ENCODE measurements around the gene ERGIC1.

ERGIC1 gene

DNA sequence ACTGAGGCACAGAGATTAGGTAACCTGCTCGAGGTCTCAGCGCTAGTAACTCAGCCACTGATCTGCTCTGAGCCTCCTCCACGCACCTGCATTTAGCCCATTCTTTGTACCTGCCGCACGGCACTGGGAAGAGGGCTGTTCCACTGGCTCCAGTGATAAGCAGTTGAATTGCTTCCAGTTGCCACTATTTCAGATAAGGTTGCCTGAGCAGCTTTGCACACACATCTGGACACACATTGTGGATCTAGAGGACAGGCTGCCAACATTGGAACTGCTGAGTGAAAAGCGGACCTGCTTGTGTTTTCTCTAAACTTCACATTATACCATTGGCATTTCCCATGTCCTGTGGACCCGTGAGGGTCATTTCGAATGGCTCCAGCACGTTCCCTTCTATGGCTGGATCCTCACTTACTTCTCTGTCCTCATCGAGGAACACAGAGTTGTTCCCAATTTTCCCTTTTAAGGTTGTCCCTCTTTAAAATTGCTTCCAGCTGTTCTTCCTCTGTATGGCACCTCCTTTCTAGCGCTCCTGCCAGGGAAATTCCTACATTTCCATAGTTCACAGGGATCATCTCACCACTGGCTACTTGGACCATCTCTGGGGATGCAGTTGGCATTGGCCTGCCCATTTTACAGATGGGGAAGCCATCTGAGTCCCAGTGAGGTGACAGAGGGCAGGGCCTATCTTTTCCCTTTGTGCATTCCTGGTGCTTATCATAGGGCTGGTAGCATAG is 79.2 kb downstream of the ERGIC1 start:
- no peaks in the 10 kb centered on the region for H3K9me3 ChIP-seq (ENCODE audit: control insufficient read depth, insufficient read depth, low read length)
- no peaks in the 10 kb centered on the region for H4K20me1 ChIP-seq (ENCODE audit: control insufficient read depth, insufficient read depth, low read depth, low read length)
- H3K27ac ChIP-seq (ENCODE audit: low read depth, low read length): no peak overlapping the region
- H3K4me2 ChIP-seq (ENCODE audit: low read length): no peak overlapping the region
- peaks cover 9% of the 10 kb centered on the region for H3K4me1 ChIP-seq (ENCODE audit: control insufficient read depth, low read length)
- H3K27me3 ChIP-seq (ENCODE audit: control insufficient read depth, low read length): no peaks in the 10 kb centered on the region
- H3K36me3 ChIP-seq (ENCODE audit: control insufficient read depth, low read length): peaks cover 14% of the 10 kb centered on the region; the same call in 1 of the 2 replicates
- H3K9me2 ChIP-seq (replicated peaks; ENCODE audit: control insufficient read depth, low read length): no peaks in the 10 kb centered on the region
- H3K79me2 ChIP-seq (ENCODE audit: control insufficient read depth, low read length): no peaks in the 10 kb centered on the region
- no peak overlapping the region for H3K4me3 ChIP-seq (ENCODE audit: low read length)
- TF ChIP-seq, protein P1, sequence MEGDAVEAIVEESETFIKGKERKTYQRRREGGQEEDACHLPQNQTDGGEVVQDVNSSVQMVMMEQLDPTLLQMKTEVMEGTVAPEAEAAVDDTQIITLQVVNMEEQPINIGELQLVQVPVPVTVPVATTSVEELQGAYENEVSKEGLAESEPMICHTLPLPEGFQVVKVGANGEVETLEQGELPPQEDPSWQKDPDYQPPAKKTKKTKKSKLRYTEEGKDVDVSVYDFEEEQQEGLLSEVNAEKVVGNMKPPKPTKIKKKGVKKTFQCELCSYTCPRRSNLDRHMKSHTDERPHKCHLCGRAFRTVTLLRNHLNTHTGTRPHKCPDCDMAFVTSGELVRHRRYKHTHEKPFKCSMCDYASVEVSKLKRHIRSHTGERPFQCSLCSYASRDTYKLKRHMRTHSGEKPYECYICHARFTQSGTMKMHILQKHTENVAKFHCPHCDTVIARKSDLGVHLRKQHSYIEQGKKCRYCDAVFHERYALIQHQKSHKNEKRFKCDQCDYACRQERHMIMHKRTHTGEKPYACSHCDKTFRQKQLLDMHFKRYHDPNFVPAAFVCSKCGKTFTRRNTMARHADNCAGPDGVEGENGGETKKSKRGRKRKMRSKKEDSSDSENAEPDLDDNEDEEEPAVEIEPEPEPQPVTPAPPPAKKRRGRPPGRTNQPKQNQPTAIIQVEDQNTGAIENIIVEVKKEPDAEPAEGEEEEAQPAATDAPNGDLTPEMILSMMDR (IDR thresholded peaks at IDR 0.05; ENCODE audit: low read depth, low read length, poor library complexity, severe bottlenecking): no peak
- TF ChIP-seq EZH2phosphoT487 (IDR thresholded peaks at IDR 0.05; ENCODE audit: borderline replicate concordance, low read length): no peak
- H3F3A ChIP-seq (ENCODE audit: control insufficient read depth, insufficient read depth): no peaks in the 10 kb centered on the region

DNA sequence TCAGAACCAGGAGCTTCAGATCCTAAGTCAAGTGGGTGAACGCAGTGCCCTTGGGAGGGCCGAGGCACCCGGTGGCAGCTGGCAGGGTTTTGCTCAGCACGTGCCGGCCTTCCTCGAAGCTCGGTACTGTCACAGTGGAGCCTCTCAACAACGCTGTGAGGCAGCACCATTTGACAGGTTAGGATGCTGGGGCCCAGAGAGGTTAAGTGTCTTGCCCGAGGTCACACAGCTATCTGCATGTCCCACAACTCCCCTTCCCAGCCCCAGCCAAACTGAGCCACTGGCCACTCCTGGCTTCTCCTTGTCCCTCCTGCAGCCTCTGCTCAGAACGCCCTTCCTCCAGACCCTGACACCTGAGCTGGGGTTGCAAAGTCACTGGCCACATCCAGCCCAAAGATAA is 81.5 kb downstream of the ERGIC1 start:
- Histone ChIP-seq H4K20me1 (ENCODE audit: control insufficient read depth, insufficient read depth, low read depth, low read length) (no peaks in the 10 kb centered on the region), H3K27me3 (ENCODE audit: control insufficient read depth, low read length) (no peaks in the 10 kb centered on the region), H3K79me2 (ENCODE audit: control insufficient read depth, low read length) (no peaks in the 10 kb centered on the region), H3K4me3 (ENCODE audit: low read length) (no peak overlapping the region), H3K9me3 (ENCODE audit: control insufficient read depth, insufficient read depth, low read length) (no peaks in the 10 kb centered on the region), H3K9me2 (replicated peaks; ENCODE audit: control insufficient read depth, low read length) (no peaks in the 10 kb centered on the region), H3K36me3 (ENCODE audit: control insufficient read depth, low read length) (peaks cover 14% of the 10 kb centered on the region; the same call in 1 of the 2 replicates), H3K4me1 (ENCODE audit: control insufficient read depth, low read length) (peaks cover 9% of the 10 kb centered on the region), H3K27ac (ENCODE audit: low read depth, low read length) (no peak overlapping the region), H3F3A (ENCODE audit: control insufficient read depth, insufficient read depth) (no peaks in the 10 kb centered on the region), H3K4me2 (ENCODE audit: low read length) (no peak overlapping the region)
- TF ChIP-seq, protein P1 (IDR thresholded peaks at IDR 0.05; ENCODE audit: low read depth, low read length, poor library complexity, severe bottlenecking): no peak
- TF ChIP-seq EZH2phosphoT487 (IDR thresholded peaks at IDR 0.05; ENCODE audit: borderline replicate concordance, low read length): no peak

GRCh38 chr5:172918421-172919371 is 84.6 kb downstream of the ERGIC1 start:
- Histone ChIP-seq H3K4me3 (ENCODE audit: low read length) (no peak overlapping the region), H3F3A (ENCODE audit: control insufficient read depth, insufficient read depth) (no peaks in the 10 kb centered on the region), H3K4me1 (ENCODE audit: control insufficient read depth, low read length) (no peaks in the 10 kb centered on the region), H3K79me2 (ENCODE audit: control insufficient read depth, low read length) (no peaks in the 10 kb centered on the region), H3K36me3 (ENCODE audit: control insufficient read depth, low read length) (peaks cover 8% of the 10 kb centered on the region; the same call in 1 of the 2 replicates), H3K27ac (ENCODE audit: low read depth, low read length) (no peak overlapping the region), H3K27me3 (ENCODE audit: control insufficient read depth, low read length) (no peaks in the 10 kb centered on the region), H4K20me1 (ENCODE audit: control insufficient read depth, insufficient read depth, low read depth, low read length) (no peaks in the 10 kb centered on the region), H3K9me2 (replicated peaks; ENCODE audit: control insufficient read depth, low read length) (no peaks in the 10 kb centered on the region), H3K4me2 (ENCODE audit: low read length) (no peak overlapping the region), H3K9me3 (ENCODE audit: control insufficient read depth, insufficient read depth, low read length) (no peaks in the 10 kb centered on the region)
- TF ChIP-seq, protein P1 (IDR thresholded peaks at IDR 0.05; ENCODE audit: low read depth, low read length, poor library complexity, severe bottlenecking): no peak
- TF ChIP-seq EZH2phosphoT487 (IDR thresholded peaks at IDR 0.05; ENCODE audit: borderline replicate concordance, low read length): no peak
